OCI-M2 (cell line): Measurements from ENCODE around the gene PLBD2.

ENCODE experiments used
- DNase-seq: peaks from one replicate; lab custom pipeline; 2025; ENCODE audit not compliant: unreplicated experiment; lab: John Stamatoyannopoulos, UW

Gene PLBD2

DNA sequence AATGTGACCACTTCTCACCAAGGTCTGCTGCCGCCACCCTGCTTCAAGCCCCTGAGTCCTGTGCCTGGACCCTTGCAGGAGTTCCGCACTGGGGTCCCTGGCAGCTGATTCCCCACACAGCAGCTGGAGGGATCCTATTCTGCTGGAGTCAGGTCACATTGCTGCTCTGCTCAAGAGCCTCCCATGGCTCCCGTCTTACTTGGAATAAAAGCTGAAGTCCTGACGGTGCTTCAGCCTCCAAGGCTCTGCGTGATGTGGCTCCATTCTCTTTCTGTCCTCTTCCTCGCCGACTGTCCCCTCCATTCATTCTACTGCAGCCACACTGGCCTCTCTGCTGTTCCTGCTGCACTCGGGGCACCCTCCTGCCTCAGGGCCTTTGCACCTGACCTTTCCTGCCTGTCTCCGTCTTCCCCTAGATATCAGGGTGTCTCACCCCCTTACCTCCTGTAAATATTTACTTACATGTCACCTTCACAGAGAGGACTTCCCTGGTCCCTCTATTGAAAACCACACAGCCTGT, 56.2 kb downstream of the PLBD2 start:
- DNase-seq = no peak

DNA sequence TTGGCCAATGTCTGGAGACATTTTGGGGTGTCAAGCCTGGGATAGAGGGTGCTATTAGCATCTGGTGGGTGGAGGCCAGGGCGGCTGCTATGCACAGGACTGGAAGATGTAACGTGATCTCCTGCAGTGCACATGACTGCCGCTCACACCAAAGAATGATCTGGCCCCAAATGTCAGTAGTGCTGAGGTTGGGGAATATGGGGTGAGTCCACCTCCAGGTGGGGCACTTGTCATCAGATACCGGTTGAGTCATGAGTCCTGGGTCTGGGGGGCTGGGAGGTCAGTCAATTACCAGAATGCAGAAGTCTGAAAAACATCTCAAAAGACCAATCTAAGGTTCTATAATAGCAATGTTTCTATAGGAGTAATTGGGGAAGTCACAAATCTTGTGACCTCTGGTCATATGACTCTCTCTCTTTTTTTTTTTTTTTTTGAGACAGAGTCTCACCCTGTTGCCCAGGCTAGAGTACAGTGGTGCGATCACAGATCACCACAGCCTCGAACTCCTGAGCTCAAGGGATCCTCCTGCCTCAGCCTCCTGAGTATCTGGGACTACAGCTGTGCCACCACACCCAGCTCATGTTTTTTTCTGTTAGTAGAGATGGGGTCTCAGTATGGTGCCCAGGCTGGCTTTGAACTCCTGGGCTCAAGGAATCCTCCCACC, 57.8 kb downstream of the PLBD2 start:
- no peak for DNase-seq

- DNase-seq = no peak
These were observed 60.0 kb downstream of the PLBD2 start for GRCh38 chr12:113418213-113418879.

DNA sequence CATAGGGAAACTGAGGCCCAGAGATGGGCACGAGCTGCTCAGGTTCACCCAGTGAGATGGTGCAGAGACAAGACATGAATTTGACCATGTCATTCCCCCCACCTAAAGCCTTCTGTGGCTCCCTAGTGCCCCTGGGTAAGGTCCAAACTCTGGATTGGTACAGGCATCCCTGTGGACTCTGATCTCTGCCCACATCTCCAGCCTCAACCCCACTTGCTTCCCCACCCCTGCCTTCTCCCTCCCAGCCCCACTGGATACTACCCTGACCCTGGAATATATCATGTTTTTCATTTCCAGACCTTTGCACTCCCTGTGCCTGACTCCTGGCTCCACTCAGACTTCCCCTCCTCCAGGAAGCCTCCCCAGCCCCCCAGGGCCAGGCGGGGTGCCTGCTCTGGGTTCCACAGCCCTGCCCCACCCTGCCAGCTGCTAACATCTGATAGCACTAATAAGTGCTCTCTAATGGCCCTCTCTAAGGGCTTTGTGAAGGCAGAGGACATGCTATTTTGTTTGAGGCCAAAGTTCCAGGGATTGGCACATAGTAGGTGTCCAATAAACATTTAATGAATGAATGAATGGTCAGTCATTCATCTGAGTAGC, 62.7 kb downstream of the PLBD2 start:
- DNase-seq = no peak

- peak; percentile 63 for DNase-seq
These were observed 63.9 kb downstream of the PLBD2 start, which contains the start of gene SDSL for GRCh38 chr12:113422030-113422885. Gene SDSL, plus strand, starts transcription at chr12:113422380. Its CDS starts 5,603 bp downstream, at chr12:113427983.

DNA sequence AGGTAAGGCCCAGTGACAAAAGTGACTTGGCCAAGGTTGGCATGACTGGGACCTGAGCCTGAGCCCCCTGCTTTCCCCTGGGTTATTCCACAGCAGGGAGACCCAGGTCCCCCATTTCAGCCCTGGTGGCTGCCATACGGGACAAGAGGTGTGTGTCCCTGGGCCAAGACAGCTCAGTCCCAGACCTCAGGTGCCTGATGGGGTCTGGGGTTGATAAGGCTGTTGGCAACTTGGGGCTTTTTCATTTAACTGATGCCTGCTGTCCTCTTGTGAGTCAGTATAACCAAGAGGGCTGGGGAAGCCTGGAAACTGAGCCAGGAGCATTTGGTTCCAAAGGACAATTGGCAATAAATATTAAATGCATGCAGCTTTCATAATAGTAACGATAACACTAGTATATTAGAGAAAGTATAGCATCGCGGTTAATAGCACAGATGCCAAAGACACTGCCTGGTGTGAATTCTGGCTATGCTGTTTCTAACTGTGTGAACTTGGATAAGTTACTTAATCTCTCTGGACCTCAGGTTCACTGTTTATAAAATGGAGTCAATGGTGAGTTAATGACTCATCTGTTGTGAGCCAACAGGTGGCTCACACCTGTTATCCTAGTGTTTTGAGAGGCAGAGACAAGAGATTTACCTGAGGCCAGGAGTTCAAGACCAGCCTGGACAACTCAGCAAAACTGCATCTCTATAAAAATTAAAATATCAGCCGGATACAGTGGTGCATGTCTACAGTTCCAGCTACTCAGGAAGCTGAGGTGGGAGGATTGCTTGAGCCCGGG, 64.7 kb downstream of the PLBD2 start:
- no peak for DNase-seq

- no peak for DNase-seq
These were observed 66.1 kb downstream of the PLBD2 start for GRCh38 chr12:113424456-113424855.

DNA sequence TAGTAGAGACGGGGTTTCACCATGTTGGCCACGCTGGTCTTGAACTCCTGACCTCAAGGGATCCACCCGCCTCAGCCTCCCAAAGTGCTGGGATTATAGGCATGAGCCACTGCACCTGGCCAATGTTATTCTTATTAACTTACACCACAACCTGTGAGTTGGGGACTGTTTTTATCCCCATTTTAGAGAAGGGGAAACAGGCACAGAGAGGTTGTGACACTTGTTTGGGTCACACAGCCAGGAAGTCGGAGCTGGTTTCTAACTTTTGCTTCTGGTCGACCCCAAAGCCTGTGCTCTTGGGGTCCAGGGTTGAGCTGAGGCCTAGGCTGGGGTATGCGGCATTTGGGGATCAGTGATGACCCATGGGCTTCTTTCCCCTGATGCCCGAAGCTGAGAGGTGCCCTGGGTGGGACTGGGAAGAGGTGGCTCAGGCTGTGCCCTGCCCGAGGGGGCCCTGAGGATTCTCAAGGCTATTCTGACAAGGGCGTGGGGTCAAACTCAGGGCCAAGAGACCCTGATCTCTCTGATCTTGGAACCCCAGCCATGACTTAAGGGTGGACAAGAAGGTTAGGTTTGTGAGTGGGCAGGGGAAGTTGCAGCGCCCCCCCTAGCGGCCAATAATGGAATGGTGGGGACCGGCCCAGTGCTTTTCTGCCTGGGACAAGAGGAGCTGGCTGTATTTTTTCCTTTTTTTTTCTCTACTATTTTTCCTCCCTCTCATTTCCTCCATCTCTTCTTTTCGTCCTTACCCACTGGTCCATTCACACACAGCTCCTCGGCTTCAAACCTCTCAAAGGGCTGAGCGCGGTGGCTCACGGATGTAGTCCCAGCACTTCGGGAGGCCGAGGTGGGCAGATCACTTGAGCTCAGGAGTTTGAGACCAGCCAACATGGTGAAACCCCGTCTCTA, 66.8 kb downstream of the PLBD2 start:
- no peak for DNase-seq

DNA sequence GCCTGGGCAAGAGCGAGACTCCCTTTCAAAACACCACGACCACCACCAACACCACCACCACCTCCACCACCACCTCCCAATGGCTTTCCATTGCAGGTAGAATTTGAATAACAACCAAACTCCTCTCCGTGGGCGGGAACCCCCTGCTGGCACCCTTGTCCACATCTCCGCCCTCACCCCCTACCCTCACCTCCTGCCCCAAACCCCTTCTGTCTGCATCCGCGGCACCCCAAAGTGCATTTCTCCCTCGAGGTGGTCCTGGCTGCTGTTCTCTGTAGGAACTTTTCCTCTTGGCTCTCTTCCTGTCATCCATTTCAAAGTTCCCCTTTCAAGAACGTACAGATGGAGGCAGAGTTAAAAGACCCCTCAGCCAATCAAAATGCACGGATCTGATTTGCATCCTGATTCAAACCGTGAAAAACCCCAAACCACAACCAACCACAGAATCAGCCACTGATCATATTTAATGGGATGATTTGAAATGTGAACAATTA, 67.6 kb downstream of the PLBD2 start:
- no peak for DNase-seq

DNA sequence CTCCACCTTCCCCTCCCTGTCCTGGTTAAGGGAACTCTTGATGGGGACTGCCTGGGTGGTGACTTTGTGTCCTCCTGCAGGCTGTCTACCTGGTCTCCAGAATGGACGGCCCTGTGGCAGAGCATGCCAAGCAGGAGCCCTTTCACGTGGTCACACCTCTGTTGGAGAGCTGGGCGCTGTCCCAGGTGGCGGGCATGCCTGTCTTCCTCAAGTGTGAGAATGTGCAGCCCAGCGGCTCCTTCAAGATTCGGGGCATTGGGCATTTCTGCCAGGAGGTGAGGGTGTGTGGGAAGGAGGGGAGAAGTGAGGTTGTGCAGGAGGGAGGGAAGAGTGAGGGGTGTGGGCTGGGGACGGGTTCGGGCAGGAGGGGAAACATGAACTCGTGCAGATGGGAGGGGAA, 69.5 kb downstream of the PLBD2 start:
- DNase-seq = no peak

- no peak for DNase-seq
These were observed 70.1 kb downstream of the PLBD2 start for GRCh38 chr12:113428482-113428881.

- no peak for DNase-seq
These were observed 74.6 kb downstream of the PLBD2 start for GRCh38 chr12:113432986-113433385.

GRCh38 chr12:113435367-113435766, 77.0 kb downstream of the PLBD2 start:
- DNase-seq = no peak

DNA sequence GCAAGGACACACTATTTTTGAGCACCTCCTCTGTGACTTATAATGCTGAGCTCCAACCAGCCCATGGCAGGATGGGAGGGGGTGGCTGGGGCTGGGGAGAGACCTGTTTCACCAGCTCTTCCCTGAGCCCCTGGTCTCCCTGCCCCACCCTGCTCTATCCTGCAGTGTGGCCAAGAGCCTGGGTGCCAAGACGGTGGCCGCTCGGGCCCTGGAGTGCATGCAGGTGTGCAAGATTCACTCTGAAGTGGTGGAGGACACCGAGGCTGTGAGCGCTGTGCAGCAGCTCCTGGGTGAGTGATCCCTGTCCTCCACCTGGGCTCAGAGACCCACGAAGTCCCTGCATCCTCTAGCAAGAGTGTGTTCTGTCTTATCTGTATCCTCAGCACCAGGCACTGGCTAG, 78.2 kb downstream of the PLBD2 start:
- no peak for DNase-seq

DNA sequence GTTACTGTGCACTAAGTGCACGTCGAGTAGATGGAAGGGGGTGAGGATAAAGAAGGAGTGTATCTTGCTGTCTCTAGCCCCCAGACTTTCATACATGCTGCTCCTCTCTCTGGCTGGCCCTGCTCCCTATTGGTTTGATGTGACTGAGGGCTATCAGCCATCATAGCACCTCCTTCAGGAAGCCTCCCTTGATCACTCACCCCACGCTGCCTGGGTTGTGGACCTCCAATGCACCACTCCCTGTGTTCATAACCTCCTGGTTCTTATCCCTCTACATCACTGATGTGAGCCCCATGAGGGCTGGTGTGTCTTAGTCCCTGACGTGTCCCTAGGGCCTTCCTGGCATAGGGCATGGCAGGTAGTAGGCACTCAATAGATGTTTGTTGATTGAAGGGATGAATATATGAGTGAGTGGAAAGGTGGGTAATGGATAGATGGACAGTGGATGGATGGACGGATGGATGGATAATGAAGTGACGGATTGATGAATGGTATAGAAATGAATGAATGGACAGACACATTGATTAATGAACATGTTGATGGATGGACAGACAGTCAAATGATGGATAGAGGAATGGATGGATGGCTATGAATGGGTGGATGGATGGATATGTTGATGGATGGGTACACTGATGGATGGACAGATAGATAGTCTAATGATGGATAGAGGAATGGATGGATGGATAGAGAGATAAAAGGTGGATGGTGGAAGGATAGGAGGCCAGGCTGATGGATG, 78.8 kb downstream of the PLBD2 start:
- no peak for DNase-seq

- DNase-seq = no peak
These were observed 79.3 kb downstream of the PLBD2 start for GRCh38 chr12:113437729-113438100.

- no peak for DNase-seq
These were observed 80.3 kb downstream of the PLBD2 start for GRCh38 chr12:113438523-113439300.

- DNase-seq = no peak
These were observed 80.9 kb downstream of the PLBD2 start for GRCh38 chr12:113439301-113439597.
